ENCODE measurements around the gene FAM131A. TPM values are rescaled to one million over a fixed set of nuclear protein-coding genes. Genes with fewer than 3 reads are reported as not detected.

The FAM131A gene
- total RNA-seq, 4 donors from 2014 or later = 14.7 to 27.1 (median 18.8) TPM

DNA sequence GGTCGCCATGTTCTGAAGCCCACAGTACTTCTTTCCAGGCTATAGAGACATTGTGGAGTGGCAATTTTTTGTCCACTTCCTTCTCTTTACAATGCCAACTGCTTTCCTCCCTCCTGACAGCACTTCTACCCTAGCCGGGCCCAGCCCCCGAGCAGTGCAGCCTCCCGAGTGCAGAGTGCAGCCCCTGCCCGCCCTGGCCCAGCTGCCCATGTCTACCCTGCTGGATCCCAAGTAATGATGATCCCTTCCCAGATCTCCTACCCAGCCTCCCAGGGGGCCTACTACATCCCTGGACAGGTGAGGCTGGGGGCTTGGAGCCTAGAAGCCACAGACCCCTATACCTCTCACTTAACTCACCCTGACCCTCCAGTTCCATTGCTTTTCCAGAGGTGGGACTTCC is 20.2 kb upstream of the FAM131A start:
- Histone ChIP-seq H3K36me3 (peaks cover 0 to 32% of the 10 kb centered on the region in 2 donors), H3K4me1 (peaks cover 64 to 72% of the 10 kb centered on the region in 2 donors), H3K4me3 (peak overlapping the region in 1 of 4 donors; percentile 94), H3K27me3 (no peaks in the 10 kb centered on the region), H3K9me3 (no peaks in the 10 kb centered on the region), H3K27ac (peak overlapping the region; percentile 92 to 100 (median 98))
- intact Hi-C loops (cut with DNase I; ENCODE audit: low total_unique reads) = loop anchor here (5.0 to 10.0 kb wide), 4 partner anchors 130 to 1522 kb away; partner anchors contain the start of genes ABCF3, ATP11B and KLHL24
- TF ChIP-seq POLR2A (IDR thresholded peaks at IDR 0.05) (no peak), CTCF (IDR thresholded peaks at IDR 0.05 in 4 of 5, conservative IDR thresholded peaks at IDR 0.05 in 1 of 5) (no peak)
- ATAC-seq = no peak
- in situ Hi-C loops (cut with MboI; ENCODE audit: low sequenced_read_pairs in 4 of 4) = loop anchor here in 1 of 4 donors (10.0 kb wide), 1 partner anchor 142 kb away; the partner anchor contains the start of gene AP2M1
- DNase-seq = no peak

GRCh38 chr3:184320104-184320445 is 17.3 kb upstream of the FAM131A start:
- Histone ChIP-seq H3K4me3 (peak overlapping the region; percentile 52 to 66 (median 55)), H3K9me3 (no peaks in the 10 kb centered on the region), H3K27me3 (no peaks in the 10 kb centered on the region), H3K36me3 (peaks cover 2 to 61% of the 10 kb centered on the region in 2 donors), H3K4me1 (peaks cover 81 to 86% of the 10 kb centered on the region in 2 donors), H3K27ac (peak overlapping the region; percentile 92 to 100 (median 98))
- DNase-seq (peak; percentile 96 to 98), ATAC-seq (peak; percentile 69 to 74)
- in situ Hi-C loops (cut with MboI; ENCODE audit: low sequenced_read_pairs in 4 of 4) = no loop called here
- intact Hi-C loops (cut with DNase I; ENCODE audit: low total_unique reads) = loop anchor here (2.0 kb wide), 1 partner anchor 15 kb away; no protein-coding TSS in a partner anchor
- TF ChIP-seq POLR2A (IDR thresholded peaks at IDR 0.05) (no peak), CTCF (IDR thresholded peaks at IDR 0.05 in 4 of 5, conservative IDR thresholded peaks at IDR 0.05 in 1 of 5) (no peak)

GRCh38 chr3:184321666-184322065 is 15.7 kb upstream of the FAM131A start:
- H3K36me3 ChIP-seq = peaks cover 6 to 77% of the 10 kb centered on the region in 2 donors
- in situ Hi-C loops (cut with MboI; ENCODE audit: low sequenced_read_pairs in 4 of 4) = no loop called here
- H3K27ac ChIP-seq = peak overlapping the region; percentile 92 to 100 (median 98)
- DNase-seq (no peak), ATAC-seq (no peak)
- H3K4me3 ChIP-seq = peak overlapping the region; percentile 18 to 66 (median 54)
- TF ChIP-seq CTCF (IDR thresholded peaks at IDR 0.05 in 4 of 5, conservative IDR thresholded peaks at IDR 0.05 in 1 of 5) (no peak), POLR2A (IDR thresholded peaks at IDR 0.05) (no peak)
- no peaks in the 10 kb centered on the region for H3K9me3 ChIP-seq
- H3K27me3 ChIP-seq = no peaks in the 10 kb centered on the region
- H3K4me1 ChIP-seq = peaks cover 73 to 74% of the 10 kb centered on the region in 2 donors
- intact Hi-C loops (cut with DNase I; ENCODE audit: low total_unique reads) = loop anchor here (2.0 kb wide), 1 partner anchor 13 kb away; no protein-coding TSS in a partner anchor

DNA sequence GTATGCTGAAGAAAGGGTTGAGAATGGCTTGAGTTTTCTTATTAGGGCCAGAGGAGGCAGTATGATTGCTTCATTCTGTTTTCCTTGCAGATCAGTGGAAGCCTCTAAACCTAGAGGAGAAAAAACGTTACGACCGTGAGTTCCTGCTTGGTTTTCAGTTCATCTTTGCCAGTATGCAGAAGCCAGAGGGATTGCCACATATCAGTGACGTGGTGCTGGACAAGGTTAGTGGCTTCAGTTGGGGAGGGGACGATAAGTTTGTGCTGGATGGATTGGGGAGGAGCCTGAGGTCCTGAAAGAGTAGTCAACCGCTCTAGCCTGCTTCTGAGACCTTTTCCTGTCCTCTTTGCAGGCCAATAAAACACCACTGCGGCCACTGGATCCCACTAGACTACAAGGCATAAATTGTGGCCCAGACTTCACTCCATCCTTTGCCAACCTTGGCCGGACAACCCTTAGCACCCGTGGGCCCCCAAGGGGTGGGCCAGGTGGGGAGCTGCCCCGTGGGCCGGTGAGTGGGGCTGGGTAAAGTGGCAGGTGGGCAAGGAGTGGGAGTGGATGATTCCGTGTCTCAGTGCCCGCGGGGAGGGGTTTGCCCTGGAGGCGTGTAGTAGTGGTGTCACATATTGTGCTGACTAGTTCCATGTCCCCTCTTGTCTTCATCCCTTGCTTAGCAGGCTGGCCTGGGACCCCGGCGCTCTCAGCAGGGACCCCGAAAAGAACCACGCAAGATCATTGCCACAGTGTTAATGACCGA is 14.5 kb upstream of the FAM131A start:
- in situ Hi-C loops (cut with MboI; ENCODE audit: low sequenced_read_pairs in 4 of 4) = no loop called here
- Histone ChIP-seq H3K36me3 (peaks cover 12 to 80% of the 10 kb centered on the region in 2 donors), H3K4me1 (peaks cover 61% of the 10 kb centered on the region in 2 donors), H3K27ac (peak overlapping the region; percentile 92 to 100 (median 98)), H3K4me3 (peak overlapping the region in 3 of 4 donors; percentile 24 to 66 (median 57)), H3K27me3 (no peaks in the 10 kb centered on the region), H3K9me3 (no peaks in the 10 kb centered on the region)
- TF ChIP-seq POLR2A (IDR thresholded peaks at IDR 0.05) (peak in 1 of 2 donors; percentile 8), CTCF (IDR thresholded peaks at IDR 0.05 in 4 of 5, conservative IDR thresholded peaks at IDR 0.05 in 1 of 5) (no peak)
- peak; percentile 73 for ATAC-seq
- intact Hi-C loops (cut with DNase I; ENCODE audit: low total_unique reads) = no loop called here
- DNase-seq = peak; percentile 78 to 93

All from gastrocnemius medialis (tissue), 4 donors.